ENCODE measurements around the gene NUBP2. TPM values are rescaled to one million over a fixed set of nuclear protein-coding genes. Genes with fewer than 3 reads are reported as not detected.

The NUBP2 gene
- total RNA-seq, 1 experiment from 2014 or later = 89.2 TPM

- no peak for TF ChIP-seq ATF2 (CRISPR knock-in tag; IDR thresholded peaks at IDR 0.05; ENCODE audit: borderline replicate concordance, low read depth)
- TF ChIP-seq MLX (CRISPR knock-in tag; IDR thresholded peaks at IDR 0.05) = no peak
- peak; percentile 75; the same call in 1 of the 2 replicates for TF ChIP-seq E2F5 (CRISPR knock-in tag; IDR thresholded peaks at IDR 0.05)
- TF ChIP-seq TEAD4 (CRISPR knock-in tag; IDR thresholded peaks at IDR 0.05) = peak; percentile 41; the same call in 1 of the 2 replicates
- TF ChIP-seq TEAD1 (CRISPR knock-in tag; IDR thresholded peaks at IDR 0.05) = peak; percentile 75; the same call in 1 of the 2 replicates
- no peak for TF ChIP-seq RORB (CRISPR knock-in tag; IDR thresholded peaks at IDR 0.05)
- no peak for TF ChIP-seq CBFB (CRISPR knock-in tag; IDR thresholded peaks at IDR 0.05; ENCODE audit: low read depth)
- peak; percentile 87 for TF ChIP-seq FOXP4 (CRISPR knock-in tag; IDR thresholded peaks at IDR 0.05)
- no peak for TF ChIP-seq IRF2 (CRISPR knock-in tag; IDR thresholded peaks at IDR 0.05; ENCODE audit: borderline replicate concordance, low read depth)
- 0 out of 2 replicates have a peak, but pooled peaks have one; percentile 4 for TF ChIP-seq ZNF416 (CRISPR knock-in tag; IDR thresholded peaks at IDR 0.05)
- TF ChIP-seq FOXP1 (CRISPR knock-in tag; IDR thresholded peaks at IDR 0.05; ENCODE audit: borderline replicate concordance) = peak; percentile 95
- TF ChIP-seq MYBL2 (CRISPR knock-in tag; IDR thresholded peaks at IDR 0.05) = peak; percentile 91; the same call in 1 of the 2 replicates
- TF ChIP-seq ZNF423 (CRISPR knock-in tag; IDR thresholded peaks at IDR 0.05) = no peak
- peak; percentile 84; the same call in 1 of the 2 replicates for TF ChIP-seq ZBTB43 (CRISPR knock-in tag; IDR thresholded peaks at IDR 0.05)
- TF ChIP-seq FOXK1 (CRISPR knock-in tag; IDR thresholded peaks at IDR 0.05) = peak; percentile 96
- TF ChIP-seq ESRRA (CRISPR knock-in tag; IDR thresholded peaks at IDR 0.05; ENCODE audit: borderline replicate concordance) = peak; percentile 91
- peak; percentile 94 for TF ChIP-seq NFYB (CRISPR knock-in tag; conservative IDR thresholded peaks at IDR 0.05; ENCODE audit: low read depth)
- no peak for TF ChIP-seq AFF4 (CRISPR knock-in tag; IDR thresholded peaks at IDR 0.05; ENCODE audit: borderline replicate concordance)
- TF ChIP-seq ZNF121 (CRISPR knock-in tag; IDR thresholded peaks at IDR 0.05) = no peak
- TF ChIP-seq USF1 (CRISPR knock-in tag; IDR thresholded peaks at IDR 0.05) = peak; percentile 100
- TF ChIP-seq RELA (CRISPR knock-in tag; IDR thresholded peaks at IDR 0.05; ENCODE audit: borderline replicate concordance) = peak; percentile 94
- TF ChIP-seq ZNF281 (CRISPR knock-in tag; IDR thresholded peaks at IDR 0.05) = peak; percentile 69; the same call in 1 of the 2 replicates
- TF ChIP-seq SP1 (CRISPR knock-in tag; conservative IDR thresholded peaks at IDR 0.05) = peak; percentile 56; the same call in 1 of the 2 replicates
- TF ChIP-seq KAT7 (CRISPR knock-in tag; IDR thresholded peaks at IDR 0.05; ENCODE audit: borderline replicate concordance) = peak; percentile 85; the same call in 1 of the 2 replicates
Measured at GRCh38 chr16:1826691-1827573, 44.2 kb downstream of the NUBP2 start, which contains the start of the genes FAHD1 and HAGH (continued).
